Activated CD4-positive, alpha-beta T cell treated with anti-CD3 and anti-CD28 coated beads, Interleukin-10, Interleukin-2, amounts not matched to agents 100 ng/mL and 50 ng/mL, durations not matched to agents 16 hours and 8 hours (primary cell): ENCODE measurements around the gene CDIPT.
"Not testable (repeated sequence)": the region's sequence is repeated elsewhere in the genome, so short reads cannot be mapped to it uniquely, and the experiment has no call there.

Experiments used
- DNase-seq: peaks from one replicate; pipeline ENCODE4 v3.0.0-alpha.2; 2020

Gene CDIPT

DNA sequence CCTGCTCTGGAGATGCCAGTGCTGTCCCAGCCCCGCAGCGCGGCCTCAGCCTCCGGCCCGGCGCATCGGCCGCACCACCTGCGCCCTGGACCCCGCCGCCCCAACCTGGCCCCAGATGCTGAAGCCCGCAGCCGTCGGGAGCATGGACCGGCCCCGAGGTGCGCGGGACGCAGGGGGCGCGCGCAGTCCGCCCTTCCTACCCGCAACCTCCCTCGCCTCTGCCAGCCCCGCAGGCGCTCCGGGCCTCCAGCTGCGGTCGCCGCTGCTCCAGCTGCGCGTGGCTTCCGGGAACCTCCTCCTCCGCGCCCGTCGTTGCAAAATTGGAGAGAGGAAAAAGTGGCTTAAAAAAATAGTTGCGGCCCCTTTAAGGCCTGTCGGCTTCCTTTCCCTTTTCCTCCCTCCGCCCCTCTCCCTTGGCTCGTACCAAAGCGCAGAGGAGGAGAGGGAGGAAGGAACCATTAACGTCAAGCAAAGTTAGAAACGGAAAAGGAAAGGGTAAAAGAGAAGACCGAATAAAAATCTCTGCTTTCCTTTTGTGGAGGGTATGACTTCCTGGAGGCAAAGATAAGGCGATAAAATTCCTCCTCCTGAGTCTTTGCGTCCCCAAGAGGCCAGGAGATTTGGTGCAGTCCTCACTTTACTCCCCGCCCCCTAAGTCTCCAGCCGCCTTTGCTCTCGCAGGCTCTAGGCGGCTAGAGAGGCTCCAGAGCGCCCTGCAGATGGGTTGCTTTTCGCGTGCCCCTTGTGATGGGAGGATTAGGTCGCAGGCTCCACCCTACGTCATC, at the start of gene CDIPT:
Gene CDIPT, minus strand, starts transcription at position 343 of the 785 bp plus-strand sequence. CDS start 369 bp downstream, outside the sequence.
- peak; percentile 97 for DNase-seq

DNA sequence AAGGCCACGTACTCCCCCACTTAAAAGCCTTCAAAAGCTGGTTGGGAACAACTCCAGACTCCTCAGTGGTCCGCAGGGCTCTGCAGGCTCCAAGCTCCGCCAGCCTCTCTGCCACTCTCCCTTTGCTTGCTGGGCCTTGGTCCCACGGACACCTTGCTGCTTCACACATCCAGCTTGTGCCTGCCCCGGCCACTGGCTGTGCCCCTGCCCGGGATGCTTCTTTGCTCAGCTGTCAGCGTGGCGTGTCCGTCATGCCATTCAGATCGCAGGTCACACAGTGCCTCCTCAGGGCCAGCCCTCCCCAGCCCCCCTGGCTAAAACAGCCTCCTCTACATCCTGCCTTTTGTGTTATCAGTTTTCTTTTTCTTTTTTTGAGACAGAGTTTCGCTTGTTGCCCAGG, 49.1 kb upstream of the CDIPT start:
- DNase-seq = no peak

- no peak for DNase-seq
Observed at GRCh38 chr16:29911676-29912010, 48.6 kb upstream of the CDIPT start.

DNA sequence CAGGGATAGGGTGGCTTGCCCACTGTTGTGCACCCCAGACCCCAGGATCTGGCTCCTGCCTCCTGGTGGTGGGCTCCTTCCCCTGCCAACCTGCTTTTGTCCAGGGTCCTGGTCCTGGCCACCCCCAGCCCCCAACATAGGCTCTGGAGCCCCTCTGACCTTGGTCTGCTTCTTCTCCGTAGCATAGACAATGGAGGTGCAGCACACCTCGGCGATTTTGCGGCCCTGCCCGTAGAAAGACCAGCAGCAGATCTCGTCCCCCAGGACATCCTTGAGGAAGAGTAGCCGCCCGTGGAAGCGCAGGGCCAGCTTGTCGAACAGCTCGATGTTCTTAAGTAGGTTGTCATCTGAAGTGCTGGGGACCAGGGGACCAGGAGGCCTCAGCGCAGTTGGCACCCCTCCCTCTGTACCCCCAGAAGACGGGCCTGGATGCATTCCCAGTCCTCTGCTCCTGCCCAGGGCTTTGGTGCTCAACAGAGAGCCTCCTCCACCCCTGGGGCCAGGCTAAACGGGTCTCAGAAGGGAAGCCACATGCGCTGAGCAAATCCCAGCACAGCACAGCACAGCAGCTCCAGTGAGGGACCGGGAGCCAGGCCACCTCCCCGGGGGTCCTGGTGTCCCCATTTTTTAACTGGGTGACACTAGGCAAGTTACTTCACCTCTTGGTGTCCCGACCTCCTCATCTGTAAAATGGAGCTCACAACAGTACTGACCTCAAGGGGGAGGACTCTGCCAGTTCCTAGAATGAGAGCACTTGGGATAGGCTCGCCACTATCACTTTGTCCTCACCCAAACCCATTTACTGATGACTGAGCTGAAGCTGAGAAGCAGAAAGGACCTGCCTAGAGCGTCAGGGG, 48.0 kb upstream of the CDIPT start:
- no peak for DNase-seq

DNA sequence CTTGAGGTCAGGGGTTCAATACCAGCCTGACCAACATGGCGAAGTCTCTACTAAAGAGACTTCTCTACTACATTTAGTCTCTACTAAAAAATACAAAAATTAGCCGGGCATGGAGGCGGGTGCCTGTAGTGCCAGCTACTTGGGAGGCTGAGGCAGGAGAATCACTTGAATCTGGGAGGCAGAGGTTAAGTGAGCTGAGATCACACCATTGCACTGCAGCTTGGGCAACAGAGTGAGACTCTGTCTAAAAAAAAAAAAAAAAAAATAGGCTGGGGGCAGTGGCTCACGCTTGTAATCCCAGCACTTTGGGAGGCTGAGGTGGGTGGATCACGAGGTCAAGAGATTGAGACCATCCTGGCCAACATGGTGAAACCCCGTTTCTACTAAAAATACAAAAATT, 46.8 kb upstream of the CDIPT start:
- not testable (repeated sequence) for DNase-seq

- DNase-seq = no peak
Observed at GRCh38 chr16:29909391-29909790, 46.4 kb upstream of the CDIPT start.

DNA sequence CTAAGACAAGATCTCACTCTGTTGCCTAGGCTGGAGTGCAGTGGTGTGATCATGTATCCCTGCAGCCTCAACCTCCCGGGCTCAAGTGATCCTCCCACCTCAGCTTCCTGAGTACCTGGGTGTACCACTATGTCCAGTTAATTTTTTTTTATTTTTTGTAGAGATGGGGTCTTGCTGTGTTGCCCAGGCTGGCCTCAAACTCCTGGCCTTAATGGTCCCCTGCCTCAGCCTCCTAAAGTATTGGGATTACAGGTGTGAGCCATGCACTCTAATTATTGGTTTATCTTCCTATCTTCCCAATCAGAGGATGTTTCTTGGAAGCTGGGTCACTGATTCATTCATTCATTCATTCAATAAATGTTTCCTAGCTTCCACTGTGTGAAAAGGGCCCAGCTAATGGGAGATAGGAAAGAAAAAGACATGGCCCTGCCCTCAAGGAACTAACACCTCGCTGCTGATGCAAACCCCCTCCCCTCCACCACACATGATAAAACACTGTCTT, 45.7 kb upstream of the CDIPT start:
- DNase-seq = no peak

DNA sequence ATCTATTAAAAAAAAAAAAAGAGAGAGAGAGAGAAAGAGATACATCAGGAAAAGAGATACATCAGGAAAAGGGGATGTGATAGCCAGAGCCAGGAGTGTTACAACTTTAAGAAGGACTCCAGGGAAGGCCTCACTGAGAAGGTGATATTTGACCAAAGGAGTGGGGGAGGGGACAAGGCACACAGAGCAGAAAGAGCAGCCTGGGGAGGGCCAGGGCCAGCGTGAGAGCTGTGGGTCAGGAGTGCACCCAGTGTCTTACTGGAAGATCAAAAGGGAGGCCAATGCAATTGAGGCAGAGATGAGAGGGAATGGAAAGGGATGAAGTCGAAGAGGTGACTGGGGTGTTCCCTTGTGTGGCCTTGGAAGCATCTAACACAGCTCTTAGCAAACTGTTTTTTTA, 44.9 kb upstream of the CDIPT start:
- DNase-seq = no peak

DNA sequence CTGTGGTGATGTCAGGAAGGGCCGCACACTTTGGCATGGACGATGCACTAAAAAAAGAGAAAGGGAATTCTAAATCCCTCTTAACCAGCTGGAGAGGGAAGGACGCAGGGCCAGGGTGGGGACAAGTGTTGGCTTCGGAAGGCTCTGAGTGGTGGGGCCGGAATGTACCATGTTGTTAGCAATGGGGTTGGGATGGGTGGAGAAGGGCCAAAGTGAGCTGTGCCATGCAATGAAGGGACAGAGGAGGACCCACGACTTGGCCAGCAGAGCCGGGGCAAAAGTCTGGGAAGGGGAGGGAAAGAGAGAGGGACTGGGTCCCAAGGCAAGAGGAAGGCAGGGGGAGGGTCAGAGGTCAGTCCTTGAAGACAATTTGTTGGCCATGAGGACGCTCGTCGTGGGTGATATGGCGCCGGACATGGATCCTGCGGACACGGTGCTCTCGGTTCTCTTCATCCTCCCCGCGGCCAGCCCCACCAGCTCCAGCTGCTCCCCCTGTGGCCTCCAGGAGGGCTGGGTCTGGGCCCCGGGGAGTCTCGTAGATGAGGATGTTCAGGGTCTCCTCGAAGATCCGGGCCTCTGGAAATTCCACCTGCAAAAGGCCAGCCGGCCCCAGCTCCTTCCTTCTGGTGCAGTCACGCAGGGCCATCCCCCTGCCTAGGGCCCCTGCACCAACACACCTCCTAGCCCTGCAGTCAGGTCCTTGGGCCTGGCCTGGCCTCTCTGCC, 43.7 kb upstream of the CDIPT start:
- no peak for DNase-seq

- no peak for DNase-seq
Observed at GRCh38 chr16:29905668-29906067, 42.6 kb upstream of the CDIPT start.

GRCh38 chr16:29904947-29905346, 41.9 kb upstream of the CDIPT start:
- no peak for DNase-seq

DNA sequence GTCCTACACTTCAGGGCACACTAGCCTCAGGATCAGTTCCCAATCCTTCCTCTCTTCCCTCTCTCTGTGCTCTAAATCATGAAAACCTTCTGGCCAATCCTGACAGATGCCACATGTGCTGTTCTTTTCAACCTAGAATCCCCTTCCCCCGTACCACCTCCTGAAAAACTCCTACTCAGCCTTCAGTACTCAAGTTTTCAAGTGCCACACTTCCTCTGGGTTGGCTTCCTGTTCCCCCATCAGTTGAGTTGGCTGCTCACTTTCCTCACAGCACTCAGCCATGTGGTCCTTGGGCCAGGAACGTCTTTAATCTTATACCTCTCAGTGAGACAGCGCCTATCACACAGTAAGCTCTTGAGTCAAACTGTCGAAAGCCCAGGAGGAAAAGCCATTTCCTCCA, 40.6 kb upstream of the CDIPT start:
- no peak for DNase-seq

- no peak for DNase-seq
Observed at GRCh38 chr16:29901607-29901945, 38.5 kb upstream of the CDIPT start.

DNA sequence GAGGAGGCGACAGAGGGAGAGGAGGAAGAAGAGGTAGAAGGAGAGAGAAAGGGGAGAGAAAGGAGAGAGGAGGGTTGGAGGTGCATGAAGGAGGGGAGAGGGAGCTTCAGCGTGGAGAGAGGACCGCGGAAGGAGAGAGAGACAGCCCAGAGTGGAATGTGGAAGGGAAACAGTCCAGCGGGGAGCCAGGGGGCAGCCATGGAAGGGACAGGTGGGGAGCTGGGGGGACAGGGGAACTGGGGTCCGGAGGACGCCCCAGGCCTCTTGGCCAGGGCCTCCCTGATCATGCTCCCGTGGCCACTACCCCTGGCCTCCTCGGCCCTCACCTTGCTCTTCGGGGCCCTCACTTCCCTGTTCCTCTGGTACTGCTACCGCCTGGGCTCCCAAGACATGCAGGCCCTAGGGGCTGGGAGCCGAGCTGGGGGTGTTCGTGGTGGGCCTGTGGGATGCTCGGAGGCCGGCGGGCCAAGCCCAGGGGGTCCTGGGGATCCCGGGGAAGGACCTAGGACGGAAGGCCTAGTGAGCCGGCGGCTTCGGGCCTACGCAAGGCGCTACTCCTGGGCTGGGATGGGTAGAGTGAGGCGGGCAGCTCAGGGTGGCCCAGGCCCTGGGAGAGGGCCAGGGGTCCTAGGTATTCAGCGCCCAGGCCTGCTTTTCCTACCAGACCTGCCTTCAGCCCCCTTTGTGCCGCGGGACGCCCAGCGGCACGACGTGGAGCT, 38.0 kb upstream of the CDIPT start:
- DNase-seq = no peak

DNA sequence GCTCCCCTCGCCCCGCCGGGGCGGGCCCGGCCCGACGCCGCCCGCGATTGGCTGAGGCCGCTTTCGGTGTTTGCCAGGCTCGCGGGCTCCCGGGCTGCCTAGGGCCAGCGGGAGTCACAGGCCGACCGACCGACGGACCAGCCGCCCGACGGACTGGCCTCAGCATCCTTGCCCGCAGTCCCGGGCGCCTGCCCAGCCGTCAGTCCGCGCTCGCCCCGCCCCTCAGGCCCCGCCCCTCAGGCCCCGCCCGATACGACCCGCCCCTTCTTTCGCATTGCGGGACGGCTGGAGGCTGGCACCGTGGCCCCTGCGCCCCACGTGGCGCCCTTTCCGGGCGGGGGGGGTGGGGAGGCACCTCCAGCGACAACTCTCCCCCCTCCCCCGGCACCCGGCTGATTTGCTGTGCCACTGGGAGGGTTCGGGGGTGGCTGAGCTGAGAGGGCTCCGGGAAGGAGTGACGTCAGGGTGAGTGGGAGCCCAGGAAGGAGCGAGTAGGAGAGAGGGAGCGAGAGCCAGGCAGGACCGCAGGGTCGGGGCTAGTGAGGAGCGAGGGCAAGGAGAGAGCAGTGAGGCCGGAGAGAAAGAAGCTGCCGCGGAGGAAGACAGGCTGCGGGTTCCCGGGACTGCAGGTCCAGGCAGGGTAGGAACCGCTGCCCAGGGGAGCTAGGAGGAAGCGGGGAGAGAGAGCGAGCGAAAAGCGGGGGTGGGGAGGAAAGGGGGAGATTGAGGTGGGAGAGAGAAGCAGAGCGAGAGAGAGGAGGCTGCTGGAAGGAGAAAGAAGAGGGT, 37.3 kb upstream of the CDIPT start, which contains the start of gene ASPHD1:
Gene ASPHD1, plus strand, starts transcription at position 387 of the 786 bp plus-strand sequence. CDS start 484 bp downstream, outside the sequence.
- DNase-seq = peak; percentile 73

GRCh38 chr16:29899516-29900101, 36.6 kb upstream of the CDIPT start, which contains the start of gene SEZ6L2:
TSS of gene SEZ6L2 (minus strand) at chr16:29899550. CDS start at chr16:29899019, 531 bp downstream.
- peak; percentile 66 for DNase-seq

GRCh38 chr16:29898804-29899515, 35.9 kb upstream of the CDIPT start:
- no peak for DNase-seq

- DNase-seq = no peak
Observed at GRCh38 chr16:29898135-29898803, 35.2 kb upstream of the CDIPT start.

DNA sequence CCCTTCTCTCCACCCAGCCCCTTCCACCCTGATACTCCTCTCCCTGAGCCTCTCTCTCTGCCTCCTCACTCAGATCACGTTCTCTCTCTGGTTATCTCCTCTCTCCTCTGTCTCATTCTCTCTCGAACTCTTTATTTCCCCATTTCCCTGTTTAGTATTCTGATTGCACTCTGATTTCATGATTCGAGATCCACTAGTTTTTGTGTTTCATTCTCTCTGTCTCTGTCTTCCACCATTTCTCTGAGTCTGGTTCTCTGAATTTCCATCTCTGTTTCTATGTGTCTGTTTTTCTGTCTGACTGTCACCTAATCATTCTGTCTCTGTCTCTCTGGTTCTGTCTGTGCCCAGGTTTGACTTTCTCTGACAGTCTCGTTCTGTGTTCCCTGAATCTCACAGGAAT, 34.3 kb upstream of the CDIPT start:
- no peak for DNase-seq

DNA sequence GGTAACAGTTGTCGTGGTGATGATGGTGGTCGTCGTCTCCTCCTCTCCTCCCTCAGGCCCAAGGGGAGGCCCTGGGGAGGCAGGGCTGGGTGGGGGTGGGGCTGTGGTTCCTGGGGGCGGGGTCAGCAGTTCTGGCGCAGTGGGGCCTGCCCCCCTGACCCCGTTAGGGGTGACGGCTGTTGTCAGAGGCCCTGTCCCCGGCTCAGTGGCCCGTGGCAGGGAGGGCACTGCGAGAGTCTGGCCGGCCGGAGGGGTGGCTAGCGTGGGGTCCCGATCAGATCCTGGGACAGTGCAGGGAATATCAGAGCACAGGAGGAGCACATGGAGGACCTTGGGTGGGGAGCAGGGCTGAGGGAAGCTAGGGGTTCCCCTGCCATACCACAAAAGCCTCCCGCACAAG, 33.8 kb upstream of the CDIPT start:
- no peak for DNase-seq
